CD4-positive, alpha-beta T cell treated with Interleukin-4 for 4 hours (primary cell): ENCODE data around the gene STK25.
"Not testable (repeated sequence)": the region's sequence is repeated elsewhere in the genome, so short reads cannot be mapped to it uniquely, and the experiment has no call there.

Experiments
- DNase-seq: peaks from one replicate; pipeline ENCODE4 v3.0.0-alpha.2; 2020

STK25 gene

GRCh38 chr2:241461693-241462677 is 46.4 kb downstream of the STK25 start:
- no peak for DNase-seq

DNA sequence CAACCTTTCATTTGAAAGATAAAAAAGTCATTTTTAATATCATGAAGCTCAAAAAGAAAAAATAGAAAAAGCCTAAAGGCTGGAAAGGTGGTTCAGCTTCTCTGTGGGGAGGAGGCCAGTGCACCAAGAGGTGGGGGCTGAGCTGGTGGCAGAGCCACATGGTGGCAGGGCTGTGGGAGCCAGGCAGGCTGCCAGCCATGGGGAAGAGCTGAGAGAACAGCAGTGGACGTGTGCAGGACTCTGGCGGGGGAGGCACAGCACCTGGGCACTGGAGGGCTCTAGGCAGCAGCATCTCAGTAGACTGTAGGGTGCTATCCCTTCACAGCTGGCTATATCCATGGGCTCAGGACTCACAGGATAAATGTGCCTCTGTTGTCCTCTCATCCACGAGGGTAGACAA is 47.8 kb downstream of the STK25 start:
- DNase-seq = no peak

- DNase-seq = no peak
Measured at GRCh38 chr2:241459520-241459919, 48.9 kb downstream of the STK25 start.

DNA sequence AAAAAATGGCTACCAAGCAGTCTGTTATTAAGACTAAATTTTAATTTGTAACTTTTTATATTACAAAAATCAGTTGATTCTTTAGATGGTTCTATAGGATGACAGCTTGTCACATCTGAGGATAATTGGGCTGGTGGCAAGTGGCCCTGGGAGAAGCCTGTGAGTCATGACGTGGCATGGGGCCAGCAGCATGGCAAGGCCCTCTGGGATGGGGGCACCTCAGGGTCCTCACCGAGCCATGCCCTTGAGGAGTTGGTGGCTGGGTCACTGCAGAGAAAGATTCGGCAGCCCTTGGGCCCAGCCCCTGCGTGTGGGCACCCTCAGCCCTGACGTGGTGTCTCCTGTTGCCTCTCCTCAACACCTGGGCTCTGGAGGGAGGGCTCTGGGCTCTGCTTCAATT is 49.7 kb downstream of the STK25 start:
- no peak for DNase-seq

DNA sequence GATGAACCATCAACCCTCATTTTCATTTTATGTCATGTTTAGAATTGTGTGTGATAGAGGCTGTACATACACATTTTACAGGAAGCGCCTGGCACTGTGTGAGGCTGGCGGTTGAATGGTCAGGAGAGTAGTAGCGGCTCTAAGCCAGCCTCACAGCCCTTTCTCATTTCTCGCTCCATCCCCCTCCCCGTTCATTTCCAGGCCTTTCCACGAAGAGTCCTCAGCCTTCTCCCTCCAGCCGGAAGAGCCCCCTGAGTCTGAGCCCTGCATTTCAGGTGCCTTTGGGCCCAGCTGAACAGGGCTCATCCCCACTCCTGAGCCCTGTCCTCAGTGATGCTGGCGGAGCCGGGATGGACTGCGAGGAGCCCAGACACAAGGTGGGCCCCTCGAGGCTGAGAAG is 51.8 kb downstream of the STK25 start:
- DNase-seq = no peak

- DNase-seq = no peak
Measured at GRCh38 chr2:241454837-241455485, 53.4 kb downstream of the STK25 start.

DNA sequence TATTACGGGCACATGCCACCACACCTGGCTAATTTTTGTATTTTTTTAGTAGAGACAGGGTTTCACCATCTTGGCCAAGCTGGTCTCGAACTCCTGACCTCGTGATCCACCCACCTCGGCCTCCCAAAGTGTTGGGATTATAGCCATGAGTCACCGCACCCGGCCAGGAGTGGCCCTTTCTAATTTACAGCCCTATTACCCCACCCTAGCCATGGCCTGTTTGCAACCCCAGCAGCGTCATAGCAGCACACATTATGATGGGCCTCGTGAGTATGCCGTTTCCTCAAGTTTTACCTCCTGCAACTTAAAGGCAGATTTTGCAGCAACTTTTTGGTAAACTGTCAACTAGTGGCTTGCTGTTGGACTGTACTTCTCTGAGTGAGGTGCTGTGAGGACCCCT is 54.5 kb downstream of the STK25 start:
- not testable (repeated sequence) for DNase-seq

DNA sequence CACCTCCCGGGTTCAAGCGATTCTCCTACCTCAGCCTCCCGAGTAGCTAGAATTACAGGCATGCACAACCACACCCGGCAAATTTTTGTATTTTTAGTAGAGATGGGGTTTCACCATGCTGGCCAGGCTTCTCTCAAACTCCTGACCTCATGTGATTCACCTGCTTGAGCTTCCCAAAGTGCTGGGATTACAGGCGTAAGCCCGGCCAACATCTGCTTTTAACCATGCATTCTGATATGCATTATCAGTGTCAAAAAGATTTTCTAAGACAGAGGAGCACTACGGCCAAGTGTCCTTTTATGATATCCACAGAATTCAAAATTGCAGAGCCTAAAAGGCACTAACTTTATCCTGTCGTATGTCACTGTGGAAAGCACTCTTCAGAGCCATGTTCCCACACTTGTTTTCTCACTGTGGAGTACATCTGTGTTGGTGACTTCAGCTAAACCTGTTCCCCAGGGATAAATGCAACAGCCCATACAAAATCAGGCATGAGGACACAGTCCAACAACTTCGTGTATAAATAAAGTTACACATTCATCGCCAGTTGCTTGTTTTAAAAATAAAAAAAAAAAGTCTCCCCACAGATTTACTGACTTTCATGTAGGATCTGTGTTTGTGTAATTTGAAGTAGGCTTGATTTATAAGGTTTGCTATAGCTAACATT is 56.4 kb downstream of the STK25 start:
- no peak for DNase-seq

DNA sequence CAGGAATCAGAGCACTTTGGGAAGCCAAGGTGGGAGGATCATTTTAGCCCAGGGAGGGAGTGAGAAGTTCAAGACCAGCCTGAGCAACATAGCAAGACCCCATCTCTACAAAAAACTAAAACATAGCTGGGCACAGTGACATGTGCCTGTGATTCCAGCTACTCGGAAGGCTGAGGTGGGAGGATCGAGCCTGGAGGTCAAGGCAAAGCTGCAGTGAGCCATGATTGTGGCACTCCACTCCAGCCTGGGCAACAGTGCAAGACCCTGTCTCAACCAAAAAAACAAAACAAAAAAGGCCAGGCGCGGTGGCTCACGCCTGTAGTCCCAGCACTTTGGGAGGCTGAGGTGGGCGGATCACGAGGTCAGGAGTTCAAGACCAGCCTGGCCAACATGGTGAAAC is 58.3 kb downstream of the STK25 start:
- not testable (repeated sequence) for DNase-seq

DNA sequence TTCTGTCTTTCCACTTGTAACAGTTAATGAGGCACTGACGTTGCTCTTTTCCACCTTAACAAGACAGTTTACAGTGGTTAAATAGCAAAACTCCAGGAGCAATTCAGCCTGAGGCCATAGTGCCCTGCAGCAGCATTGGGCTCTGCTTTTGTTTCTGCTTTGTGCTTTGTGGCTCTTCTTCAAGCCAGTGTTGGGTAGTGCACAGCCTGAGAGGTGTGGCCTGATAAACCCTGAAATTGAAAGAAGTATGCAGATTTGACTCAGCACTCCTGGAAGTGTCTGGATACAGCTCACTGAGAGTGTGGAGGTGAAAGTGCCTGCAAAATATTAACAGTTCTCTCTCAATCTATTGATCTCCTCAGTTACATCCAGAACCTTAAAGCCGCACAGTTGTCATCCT is 63.0 kb downstream of the STK25 start:
- DNase-seq = no peak

GRCh38 chr2:241443486-241444223 is 64.7 kb downstream of the STK25 start:
- peak; percentile 92 for DNase-seq
